ENCODE measurements around the gene ZBTB20. TPM values are rescaled to one million over a fixed set of nuclear protein-coding genes. Genes with fewer than 3 reads are reported as not detected.

Gene ZBTB20
- total RNA-seq, 1 donor from 2014 or later = 62.0 TPM

DNA sequence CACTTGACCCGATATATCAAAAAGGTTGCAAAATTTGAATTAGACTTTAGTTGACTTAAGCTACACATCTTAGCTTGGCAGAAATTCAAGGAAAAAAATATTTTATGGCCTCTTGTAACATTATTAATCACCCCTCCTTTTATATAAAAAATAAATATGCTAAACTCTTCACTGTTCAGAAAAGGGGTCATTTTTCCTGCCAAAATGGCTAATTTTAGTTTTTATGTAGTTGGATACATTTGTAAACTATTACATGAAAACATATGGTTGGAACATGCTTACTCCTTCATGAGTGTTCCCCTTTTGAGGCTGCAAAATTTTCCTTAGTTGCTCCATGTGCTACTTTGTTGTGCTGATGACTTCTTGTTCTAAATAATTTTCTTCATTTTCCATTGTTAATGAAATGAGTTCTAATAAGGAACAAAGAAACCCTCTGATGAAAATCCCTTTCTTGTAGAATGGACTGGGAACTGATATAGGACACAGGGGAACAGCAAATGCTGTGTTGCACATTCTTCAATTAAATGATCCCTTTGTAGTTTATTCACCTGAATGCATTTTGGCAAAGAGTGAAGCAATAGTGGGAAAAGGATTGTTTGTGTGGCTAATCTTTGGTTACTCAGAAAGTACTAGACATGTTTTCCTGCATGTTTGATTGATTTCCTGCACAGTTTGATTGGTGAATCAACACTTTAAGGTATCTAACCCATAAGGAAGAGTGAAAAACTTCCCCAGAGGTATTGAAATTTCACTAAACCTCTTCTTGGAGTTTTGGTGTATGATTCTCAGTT is 503.9 kb downstream of the ZBTB20 start:
- no peak overlapping the region for H3K4me3 ChIP-seq
- intact Hi-C loops (cut with micrococcal nuclease) = no loop called here

DNA sequence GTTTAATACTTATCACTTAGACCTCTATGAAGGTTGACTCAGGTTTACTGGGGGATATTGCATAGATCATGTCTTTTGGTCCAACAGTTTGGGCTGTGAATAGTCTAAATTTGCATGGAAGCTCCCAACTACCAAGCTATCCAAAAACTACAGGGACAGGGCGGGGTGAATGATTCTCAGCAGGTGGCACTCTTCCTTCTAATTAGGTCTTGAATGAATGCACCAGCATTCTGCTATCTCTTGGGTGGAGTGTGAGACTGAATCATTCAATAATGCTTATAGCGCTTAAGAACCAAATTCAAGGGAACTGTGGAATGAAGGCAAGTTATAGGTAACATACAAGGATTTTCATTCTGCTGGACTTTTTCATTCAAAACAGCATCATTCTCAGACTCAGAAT is 507.0 kb downstream of the ZBTB20 start:
- intact Hi-C loops (cut with micrococcal nuclease) = no loop called here
- H3K4me1 ChIP-seq = peaks cover 17% of the 10 kb centered on the region
- no peak overlapping the region for H3K27ac ChIP-seq (replicated peaks)
- H3K9me3 ChIP-seq (replicated peaks) = peaks cover 21% of the 10 kb centered on the region
- no peak for DNase-seq
- peaks cover 9% of the 10 kb centered on the region for H3K36me3 ChIP-seq
- TF ChIP-seq, protein P1, sequence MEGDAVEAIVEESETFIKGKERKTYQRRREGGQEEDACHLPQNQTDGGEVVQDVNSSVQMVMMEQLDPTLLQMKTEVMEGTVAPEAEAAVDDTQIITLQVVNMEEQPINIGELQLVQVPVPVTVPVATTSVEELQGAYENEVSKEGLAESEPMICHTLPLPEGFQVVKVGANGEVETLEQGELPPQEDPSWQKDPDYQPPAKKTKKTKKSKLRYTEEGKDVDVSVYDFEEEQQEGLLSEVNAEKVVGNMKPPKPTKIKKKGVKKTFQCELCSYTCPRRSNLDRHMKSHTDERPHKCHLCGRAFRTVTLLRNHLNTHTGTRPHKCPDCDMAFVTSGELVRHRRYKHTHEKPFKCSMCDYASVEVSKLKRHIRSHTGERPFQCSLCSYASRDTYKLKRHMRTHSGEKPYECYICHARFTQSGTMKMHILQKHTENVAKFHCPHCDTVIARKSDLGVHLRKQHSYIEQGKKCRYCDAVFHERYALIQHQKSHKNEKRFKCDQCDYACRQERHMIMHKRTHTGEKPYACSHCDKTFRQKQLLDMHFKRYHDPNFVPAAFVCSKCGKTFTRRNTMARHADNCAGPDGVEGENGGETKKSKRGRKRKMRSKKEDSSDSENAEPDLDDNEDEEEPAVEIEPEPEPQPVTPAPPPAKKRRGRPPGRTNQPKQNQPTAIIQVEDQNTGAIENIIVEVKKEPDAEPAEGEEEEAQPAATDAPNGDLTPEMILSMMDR (IDR thresholded peaks at IDR 0.05; ENCODE audit: borderline replicate concordance) = no peak
- H3K4me3 ChIP-seq = no peak overlapping the region
- no peaks in the 10 kb centered on the region for H3K27me3 ChIP-seq (ENCODE audit: low read depth)

More for the DNA sequence above, 503.9 kb downstream of the ZBTB20 start:
- Histone ChIP-seq H3K27me3 (ENCODE audit: low read depth) (no peaks in the 10 kb centered on the region), H3K36me3 (no peaks in the 10 kb centered on the region), H3K4me1 (peaks cover 16% of the 10 kb centered on the region), H3K9me3 (replicated peaks) (no peaks in the 10 kb centered on the region), H3K27ac (replicated peaks) (no peak overlapping the region)
- no peak for DNase-seq
- TF ChIP-seq, protein P1 (IDR thresholded peaks at IDR 0.05; ENCODE audit: borderline replicate concordance) = no peak

DNA sequence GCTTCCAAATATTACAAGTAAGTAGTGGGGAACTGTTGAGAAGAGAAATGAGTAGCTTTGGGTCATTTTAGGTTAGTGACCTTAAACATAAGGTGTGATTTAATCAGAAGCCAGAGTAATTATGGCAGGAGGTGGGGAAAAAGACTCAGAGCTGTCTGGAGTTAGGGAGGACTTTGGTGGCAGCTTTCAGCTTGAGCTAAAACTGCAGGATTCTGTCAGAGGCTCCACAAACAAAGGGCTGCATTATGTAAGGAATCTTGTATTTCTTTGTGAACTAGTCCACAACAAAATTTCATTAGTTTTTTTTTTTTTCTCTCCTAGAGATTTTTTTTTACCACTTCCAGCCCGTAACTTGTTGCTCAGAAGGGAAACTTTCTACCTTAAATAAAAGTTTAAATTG is 507.9 kb downstream of the ZBTB20 start:
- TF ChIP-seq, protein P1 (IDR thresholded peaks at IDR 0.05; ENCODE audit: borderline replicate concordance) = no peak

DNA sequence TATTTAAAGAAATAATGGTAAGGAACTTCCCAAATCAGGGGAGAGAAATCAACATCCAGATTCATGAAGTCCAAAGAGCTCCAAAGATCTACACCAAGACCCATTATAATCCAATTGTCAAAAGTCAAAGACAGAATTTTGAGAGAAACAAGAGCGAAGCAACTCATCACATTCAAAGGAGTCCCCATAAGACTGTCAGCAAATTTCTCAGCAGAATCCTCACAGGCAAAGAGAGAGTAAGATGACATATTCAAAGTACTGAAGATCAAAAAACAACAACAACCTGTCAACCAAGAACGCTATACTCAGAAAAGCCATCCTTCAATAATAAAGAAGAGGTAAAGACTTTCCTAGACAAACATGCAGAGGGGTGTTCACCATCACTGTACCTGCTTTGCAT is 511.2 kb downstream of the ZBTB20 start:
- no peak for DNase-seq
- intact Hi-C loops (cut with micrococcal nuclease) = no loop called here
- TF ChIP-seq, protein P1 (IDR thresholded peaks at IDR 0.05; ENCODE audit: borderline replicate concordance) = no peak
- H3K4me1 ChIP-seq = peaks cover 28% of the 10 kb centered on the region
- H3K27me3 ChIP-seq (ENCODE audit: low read depth) = no peaks in the 10 kb centered on the region
- H3K36me3 ChIP-seq = peaks cover 9% of the 10 kb centered on the region
- H3K9me3 ChIP-seq (replicated peaks) = peaks cover 24% of the 10 kb centered on the region
- H3K27ac ChIP-seq (replicated peaks) = no peak overlapping the region
- no peak overlapping the region for H3K4me3 ChIP-seq

More for the DNA sequence above, 507.9 kb downstream of the ZBTB20 start:
- Histone ChIP-seq H3K27ac (replicated peaks) (no peak overlapping the region), H3K9me3 (replicated peaks) (peaks cover 24% of the 10 kb centered on the region), H3K4me3 (no peak overlapping the region), H3K36me3 (peaks cover 9% of the 10 kb centered on the region), H3K4me1 (peaks cover 17% of the 10 kb centered on the region), H3K27me3 (ENCODE audit: low read depth) (no peaks in the 10 kb centered on the region)
- DNase-seq = no peak
- intact Hi-C loops (cut with micrococcal nuclease) = no loop called here

DNA sequence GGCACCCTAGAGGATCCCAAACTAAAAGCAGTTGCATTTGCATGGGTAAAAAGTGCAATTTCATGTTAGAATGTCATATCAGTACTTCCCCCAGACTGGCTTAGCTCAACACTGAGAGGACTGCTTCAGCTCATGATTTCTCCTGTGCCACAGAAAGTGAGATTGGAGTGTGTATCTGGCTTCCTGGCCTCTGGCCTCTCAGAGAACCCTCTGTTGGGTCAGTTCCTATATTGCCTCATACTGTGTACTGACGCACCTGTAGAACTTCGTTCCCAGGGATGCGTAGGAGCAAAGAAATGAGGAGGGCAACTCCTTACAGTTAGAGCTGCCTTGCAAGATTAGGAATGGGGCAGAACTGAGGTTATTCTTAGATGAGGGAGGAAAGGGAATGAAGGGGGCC is 512.5 kb downstream of the ZBTB20 start:
- intact Hi-C loops (cut with micrococcal nuclease) = no loop called here
- TF ChIP-seq, protein P1 (IDR thresholded peaks at IDR 0.05; ENCODE audit: borderline replicate concordance) = no peak
- H3K9me3 ChIP-seq (replicated peaks) = peaks cover 24% of the 10 kb centered on the region
- H3K27ac ChIP-seq (replicated peaks) = no peak overlapping the region
- no peaks in the 10 kb centered on the region for H3K27me3 ChIP-seq (ENCODE audit: low read depth)
- H3K4me3 ChIP-seq = no peak overlapping the region
- peaks cover 9% of the 10 kb centered on the region for H3K36me3 ChIP-seq
- peaks cover 35% of the 10 kb centered on the region for H3K4me1 ChIP-seq
- no peak for DNase-seq
